Measurements from ENCODE around the gene MRPL32.

MRPL32 gene

GRCh38 chr7:42893346-42894240 lies 38.6 kb upstream of the MRPL32 start:
- H2BK15ac ChIP-seq (replicated peaks; ENCODE audit: low read depth): no peak overlapping the region
- H2BK120ac ChIP-seq (ENCODE audit: low read depth, low read length): no peak overlapping the region
- no peaks in the 10 kb centered on the region for H3K79me2 ChIP-seq (ENCODE audit: control insufficient read depth, insufficient read depth, low read length)
- no peak overlapping the region for H3K9ac ChIP-seq (ENCODE audit: low read length)
- H3K56ac ChIP-seq (ENCODE audit: low read length): no peak overlapping the region
- H4K5ac ChIP-seq (ENCODE audit: low read length): no peak overlapping the region
- peak overlapping the region; percentile 5 for H3K27ac ChIP-seq (ENCODE audit: low read depth, low read length)
- no peak overlapping the region for H3K18ac ChIP-seq (ENCODE audit: low read length)
- no peak overlapping the region for H3K4me3 ChIP-seq (ENCODE audit: low read length)
- DNase-seq: peak; percentile 67
- H3K4me1 ChIP-seq (ENCODE audit: control insufficient read depth, low read depth, low read length): no peaks in the 10 kb centered on the region
- H2AK5ac ChIP-seq (ENCODE audit: low read length): no peak overlapping the region
- H3K36me3 ChIP-seq (ENCODE audit: control insufficient read depth, insufficient read depth, low read length): no peaks in the 10 kb centered on the region
- H3K27me3 ChIP-seq (ENCODE audit: insufficient read depth, low read length, poor library complexity): no peaks in the 10 kb centered on the region
- H4K8ac ChIP-seq (ENCODE audit: low read depth, low read length): no peak overlapping the region
- no peak overlapping the region for H3K4me2 ChIP-seq (ENCODE audit: low read length)
- no peak overlapping the region for H2BK5ac ChIP-seq (ENCODE audit: low read length)
- no CpG with 5 or more reads among the region's 9 CpGs for WGBS (ENCODE audit: extremely low coverage, insufficient coverage, low lambda C conversion rate)
- no peak overlapping the region for H3K4ac ChIP-seq (ENCODE audit: low read depth, low read length)
- no peak overlapping the region for H3K23ac ChIP-seq (ENCODE audit: low read length)
- H3K79me1 ChIP-seq (ENCODE audit: low read length): no peaks in the 10 kb centered on the region

- no peak overlapping the region for H3K27ac ChIP-seq (ENCODE audit: low read depth, low read length)
- H3K23ac ChIP-seq (ENCODE audit: low read length): no peak overlapping the region
- H3K4me2 ChIP-seq (ENCODE audit: low read length): no peak overlapping the region
- H3K36me3 ChIP-seq (ENCODE audit: control insufficient read depth, insufficient read depth, low read length): no peaks in the 10 kb centered on the region
- no peak overlapping the region for H4K5ac ChIP-seq (ENCODE audit: low read length)
- no peak overlapping the region for H3K9ac ChIP-seq (ENCODE audit: low read length)
- no peaks in the 10 kb centered on the region for H3K27me3 ChIP-seq (ENCODE audit: insufficient read depth, low read length, poor library complexity)
- H4K8ac ChIP-seq (ENCODE audit: low read depth, low read length): no peak overlapping the region
- no peak for DNase-seq
- no peaks in the 10 kb centered on the region for H3K79me2 ChIP-seq (ENCODE audit: control insufficient read depth, insufficient read depth, low read length)
- no peak overlapping the region for H2BK120ac ChIP-seq (ENCODE audit: low read depth, low read length)
- H3K56ac ChIP-seq (ENCODE audit: low read length): no peak overlapping the region
- H3K4me3 ChIP-seq (ENCODE audit: low read length): no peak overlapping the region
- H2AK5ac ChIP-seq (ENCODE audit: low read length): no peak overlapping the region
- no peak overlapping the region for H2BK5ac ChIP-seq (ENCODE audit: low read length)
- no peaks in the 10 kb centered on the region for H3K79me1 ChIP-seq (ENCODE audit: low read length)
- H3K18ac ChIP-seq (ENCODE audit: low read length): no peak overlapping the region
- no peak overlapping the region for H3K4ac ChIP-seq (ENCODE audit: low read depth, low read length)
- no peak overlapping the region for H2BK15ac ChIP-seq (replicated peaks; ENCODE audit: low read depth)
- H3K4me1 ChIP-seq (ENCODE audit: control insufficient read depth, low read depth, low read length): no peaks in the 10 kb centered on the region
Observed at GRCh38 chr7:42900842-42901241, 31.3 kb upstream of the MRPL32 start.

- no peak overlapping the region for H2AK5ac ChIP-seq (ENCODE audit: low read length)
- no peak for DNase-seq
- no peaks in the 10 kb centered on the region for H3K79me1 ChIP-seq (ENCODE audit: low read length)
- no peak overlapping the region for H3K4me3 ChIP-seq (ENCODE audit: low read length)
- no peak overlapping the region for H4K8ac ChIP-seq (ENCODE audit: low read depth, low read length)
- no peaks in the 10 kb centered on the region for H3K36me3 ChIP-seq (ENCODE audit: control insufficient read depth, insufficient read depth, low read length)
- H3K9ac ChIP-seq (ENCODE audit: low read length): no peak overlapping the region
- H2BK120ac ChIP-seq (ENCODE audit: low read depth, low read length): no peak overlapping the region
- H3K4me2 ChIP-seq (ENCODE audit: low read length): no peak overlapping the region
- no peak overlapping the region for H3K23ac ChIP-seq (ENCODE audit: low read length)
- H3K56ac ChIP-seq (ENCODE audit: low read length): no peak overlapping the region
- H2BK5ac ChIP-seq (ENCODE audit: low read length): no peak overlapping the region
- H3K4me1 ChIP-seq (ENCODE audit: control insufficient read depth, low read depth, low read length): no peaks in the 10 kb centered on the region
- H3K27me3 ChIP-seq (ENCODE audit: insufficient read depth, low read length, poor library complexity): no peaks in the 10 kb centered on the region
- WGBS (ENCODE audit: extremely low coverage, insufficient coverage, low lambda C conversion rate): no CpG with 5 or more reads among the region's 3 CpGs
- no peaks in the 10 kb centered on the region for H3K79me2 ChIP-seq (ENCODE audit: control insufficient read depth, insufficient read depth, low read length)
- H4K5ac ChIP-seq (ENCODE audit: low read length): no peak overlapping the region
- no peak overlapping the region for H3K4ac ChIP-seq (ENCODE audit: low read depth, low read length)
- no peak overlapping the region for H3K27ac ChIP-seq (ENCODE audit: low read depth, low read length)
- no peak overlapping the region for H3K18ac ChIP-seq (ENCODE audit: low read length)
- H2BK15ac ChIP-seq (replicated peaks; ENCODE audit: low read depth): no peak overlapping the region
Observed at GRCh38 chr7:42902331-42902730, 29.8 kb upstream of the MRPL32 start.

GRCh38 chr7:42906181-42906580 lies 26.0 kb upstream of the MRPL32 start:
- H3K18ac ChIP-seq (ENCODE audit: low read length): no peak overlapping the region
- H3K4me1 ChIP-seq (ENCODE audit: control insufficient read depth, low read depth, low read length): peaks cover 3% of the 10 kb centered on the region
- no peak overlapping the region for H3K56ac ChIP-seq (ENCODE audit: low read length)
- H3K4ac ChIP-seq (ENCODE audit: low read depth, low read length): no peak overlapping the region
- no peaks in the 10 kb centered on the region for H3K36me3 ChIP-seq (ENCODE audit: control insufficient read depth, insufficient read depth, low read length)
- no peak overlapping the region for H3K23ac ChIP-seq (ENCODE audit: low read length)
- H3K9ac ChIP-seq (ENCODE audit: low read length): no peak overlapping the region
- DNase-seq: no peak
- no peak overlapping the region for H3K27ac ChIP-seq (ENCODE audit: low read depth, low read length)
- H4K5ac ChIP-seq (ENCODE audit: low read length): no peak overlapping the region
- no peak overlapping the region for H3K4me3 ChIP-seq (ENCODE audit: low read length)
- no peak overlapping the region for H3K4me2 ChIP-seq (ENCODE audit: low read length)
- peaks cover 3% of the 10 kb centered on the region for H3K79me1 ChIP-seq (ENCODE audit: low read length)
- H3K27me3 ChIP-seq (ENCODE audit: insufficient read depth, low read length, poor library complexity): no peaks in the 10 kb centered on the region
- peaks cover 3% of the 10 kb centered on the region for H3K79me2 ChIP-seq (ENCODE audit: control insufficient read depth, insufficient read depth, low read length)
- H2BK15ac ChIP-seq (replicated peaks; ENCODE audit: low read depth): no peak overlapping the region
- H2BK5ac ChIP-seq (ENCODE audit: low read length): no peak overlapping the region
- no CpG with 5 or more reads among the region's 1 CpG for WGBS (ENCODE audit: extremely low coverage, insufficient coverage, low lambda C conversion rate)
- H4K8ac ChIP-seq (ENCODE audit: low read depth, low read length): no peak overlapping the region
- no peak overlapping the region for H2AK5ac ChIP-seq (ENCODE audit: low read length)
- no peak overlapping the region for H2BK120ac ChIP-seq (ENCODE audit: low read depth, low read length)

- Histone ChIP-seq H3K4me1 (ENCODE audit: control insufficient read depth, low read depth, low read length) (peaks cover 3% of the 10 kb centered on the region), H3K79me2 (ENCODE audit: control insufficient read depth, insufficient read depth, low read length) (peaks cover 4% of the 10 kb centered on the region), H3K36me3 (ENCODE audit: control insufficient read depth, insufficient read depth, low read length) (no peaks in the 10 kb centered on the region), H3K27me3 (ENCODE audit: insufficient read depth, low read length, poor library complexity) (no peaks in the 10 kb centered on the region), H4K8ac (ENCODE audit: low read depth, low read length) (no peak overlapping the region), H3K18ac (ENCODE audit: low read length) (no peak overlapping the region), H3K4me3 (ENCODE audit: low read length) (no peak overlapping the region), H3K9ac (ENCODE audit: low read length) (no peak overlapping the region), H3K23ac (ENCODE audit: low read length) (no peak overlapping the region), H3K4me2 (ENCODE audit: low read length) (no peak overlapping the region), H2BK15ac (replicated peaks; ENCODE audit: low read depth) (no peak overlapping the region), H3K4ac (ENCODE audit: low read depth, low read length) (no peak overlapping the region), H3K79me1 (ENCODE audit: low read length) (peaks cover 5% of the 10 kb centered on the region), H2BK120ac (ENCODE audit: low read depth, low read length) (no peak overlapping the region), H4K5ac (ENCODE audit: low read length) (no peak overlapping the region), H2AK5ac (ENCODE audit: low read length) (no peak overlapping the region), H2BK5ac (ENCODE audit: low read length) (no peak overlapping the region), H3K27ac (ENCODE audit: low read depth, low read length) (no peak overlapping the region), H3K56ac (ENCODE audit: low read length) (no peak overlapping the region)
- DNase-seq: no peak
Observed at GRCh38 chr7:42907316-42907715, 24.9 kb upstream of the MRPL32 start.

GRCh38 chr7:42910306-42910705 lies 21.9 kb upstream of the MRPL32 start:
- WGBS (ENCODE audit: extremely low coverage, insufficient coverage, low lambda C conversion rate): no CpG with 5 or more reads among the region's 2 CpGs
- Histone ChIP-seq H3K4me1 (ENCODE audit: control insufficient read depth, low read depth, low read length) (peaks cover 3% of the 10 kb centered on the region), H3K18ac (ENCODE audit: low read length) (no peak overlapping the region), H3K79me1 (ENCODE audit: low read length) (peaks cover 5% of the 10 kb centered on the region), H3K27ac (ENCODE audit: low read depth, low read length) (no peak overlapping the region), H3K27me3 (ENCODE audit: insufficient read depth, low read length, poor library complexity) (no peaks in the 10 kb centered on the region), H3K79me2 (ENCODE audit: control insufficient read depth, insufficient read depth, low read length) (peaks cover 4% of the 10 kb centered on the region), H2AK5ac (ENCODE audit: low read length) (no peak overlapping the region), H2BK5ac (ENCODE audit: low read length) (no peak overlapping the region), H4K8ac (ENCODE audit: low read depth, low read length) (no peak overlapping the region), H4K5ac (ENCODE audit: low read length) (no peak overlapping the region), H3K23ac (ENCODE audit: low read length) (no peak overlapping the region), H3K36me3 (ENCODE audit: control insufficient read depth, insufficient read depth, low read length) (no peaks in the 10 kb centered on the region), H3K4me2 (ENCODE audit: low read length) (no peak overlapping the region), H2BK120ac (ENCODE audit: low read depth, low read length) (no peak overlapping the region), H3K9ac (ENCODE audit: low read length) (no peak overlapping the region), H2BK15ac (replicated peaks; ENCODE audit: low read depth) (no peak overlapping the region), H3K4ac (ENCODE audit: low read depth, low read length) (no peak overlapping the region), H3K56ac (ENCODE audit: low read length) (no peak overlapping the region), H3K4me3 (ENCODE audit: low read length) (no peak overlapping the region)
- DNase-seq: no peak

Data from mesendoderm (in vitro differentiated cells).